Heart right ventricle (tissue), 16 donors: ENCODE results near the gene GLIPR1. TPM values are rescaled to one million over a fixed set of nuclear protein-coding genes. Genes with fewer than 3 reads are reported as not detected.
A peak's percentile ranks its signal among the peaks of the same experiment; 100 is the strongest.

Experiments
- ATAC-seq, 8 donors: fragments of 200-7000 bp; cut with Tn5 transposase; one replicate each; pipeline ENCODE4 v1.9.1; 2020; ENCODE audit warnings: mild to moderate bottlenecking in 8 of 8, moderate library complexity in 8 of 8, moderate number of reproducible peaks in 1 of 8
- DNase-seq, 2 donors: peaks; one replicate each; pipeline ENCODE4 v3.0.0-alpha.2; 2020
- H3K27ac ChIP-seq, 10 donors: fragments of 200-600 bp; sonication (generic) in 2 of 10; one replicate each; pipeline versions ENCODE4 v1.5.0 to v1.8.0; 2020 to 2022; ENCODE audit warnings: mild to moderate bottlenecking in 3 of 10
- H3K27me3 ChIP-seq, 7 donors: fragments of 200-600 bp; one replicate each; pipeline ENCODE4 v1.8.0; 2021 to 2022; ENCODE audit warnings: mild to moderate bottlenecking in 2 of 7
- H3K36me3 ChIP-seq, 9 donors: fragments of 200-600 bp; sonication (generic) in 1 of 9; one replicate each; pipeline versions ENCODE4 v1.5.0 to v1.8.0; 2020 to 2022; ENCODE audit warnings: mild to moderate bottlenecking in 2 of 9
- H3K4me1 ChIP-seq, 9 donors: fragments of 200-600 bp; sonication (generic) in 1 of 9; one replicate each; pipeline versions ENCODE4 v1.5.0 to v1.8.0; 2020 to 2022; ENCODE audit warnings: mild to moderate bottlenecking in 4 of 9
- H3K4me3 ChIP-seq, 10 donors: fragments of 200-600 bp; sonication (generic) in 2 of 10; one replicate each; pipeline versions ENCODE4 v1.5.0 to v1.8.0; 2020 to 2022; ENCODE audit warnings: mild to moderate bottlenecking in 7 of 10, moderate library complexity in 2 of 10
- H3K9me3 ChIP-seq, 11 donors: fragments of 200-600 bp in 10 of 11; sonication (generic) in 2 of 11; one replicate each; pipeline versions ENCODE4 v1.5.0 to v1.8.0; 2013 to 2022; ENCODE audit warnings: mild to moderate bottlenecking in 2 of 11, control low read depth in 1 of 11, moderate library complexity in 1 of 11
- CTCF ChIP-seq, 9 donors: fragments of 200-600 bp; sonication (generic) in 2 of 9; IDR thresholded peaks; one replicate each; pipeline versions ENCODE4 v1.5.0 to v1.8.0; 2021 to 2022; ENCODE audit warnings: antibody characterized with exemption in 9 of 9, mild to moderate bottlenecking in 5 of 9, moderate library complexity in 1 of 9
- WGBS, 2 donors: extraction: QIAGEN DNeasy Blood & Tissue Kit; methylation state at CpG; one replicate each; pipeline ENCODE4 v1.1.7; 2013; ENCODE audit warnings: inconsistent platforms in 1 of 2; 5-methylcytosine and 5-hydroxymethylcytosine counted together
- intact Hi-C, 10 donors: fragments of 100-400 bp; cut with DNase I; formaldehyde crosslinking; loops; one replicate each; pipeline versions ENCODE4 v1.11.1 to v1.14.2; 2022
- polyA plus RNA-seq, 2 donors: library from polyadenylated mRNA; stranded (reverse); fragments of 200-250 nt; gene quantifications; one replicate each; pipeline ENCODE4 v1.2.3, GENCODE V29; 2013
- total RNA-seq, 10 donors: library from RNA; stranded (reverse); fragmentation: NEBNext Ultra II Directional in 3 of 10; extraction: Animal tissue kit (Norgen Biotek cat#: 25700) in 3 of 10; gene quantifications; one replicate each; pipeline versions ENCODE4 v1.2.1 to v1.2.4, GENCODE V29; 2021 to 2023
- donor health status: Arrhythmogenic right ventricular cardiomyopathy.
- donor health status: ischemic (EF 13 %, LVEDD 7.1; RV severe dilation, severe dysfunction).
- donor health status: healthy with polysubstance abuse.
- donor health status: DM: no; HTN: yes; CAD: no.
- donor health status: DM: no; HTN: no; CAD: no.
- donor health status: ischemic (EF 25% LVEDD 6.9; RV normal size, moderate dysfunction).
- donor health status: ischemic (EF 25% LVEDD 5.7; RV mildly dilated, moderate dysfunction).
- donor health status: healthy.
- donor health status: DM: yes; HTN: yes; CAD: no.
- donor health status: Ischemic cardiomyopathy.
- donor health status: ischemic (EF 35%, LVEDD 5.7; RV mildly dilated, moderate dysfunction).
- donor health status: nonischemic (EF 11% LVEDD 7.7; RV severe dilation, severe dysfunction).
- donor health status: DM: yes; HTN: yes; CAD: no.
- donor health status: PGD.
- donor health status: ischemic (EF 29% LVEDD 5.4; RV normal size, mild dysfunction).
- donor health status: nonischemic (EF 23%, LVEDD 6.1; RV moderate dilation, normal function).

The GLIPR1 gene
- total and polyA plus RNA-seq, 12 donors: 2.0 to 25.6 (median 4.6) TPM

GRCh38 chr12:75487308-75487707, 6.8 kb downstream of the GLIPR1 start:
- Histone ChIP-seq H3K36me3 (peaks cover 0 to 56% (median 0%) of the 10 kb centered on the region in 9 donors), H3K4me1 (peaks cover 0 to 61% (median 0%) of the 10 kb centered on the region in 9 donors), H3K4me3 (no peak overlapping the region), H3K9me3 (no peaks in the 10 kb centered on the region), H3K27me3 (no peaks in the 10 kb centered on the region), H3K27ac (no peak overlapping the region)
- 91 to 96% methylated on average over 4 of the region's 4 CpGs for WGBS, 2 donors
- intact Hi-C loops: loop anchor here in 4 of 10 donors (10.0 kb wide), 3 partner anchors 93 to 793 kb away; partner anchors contain the start of genes CAPS2 (in 2 of the 4), GLIPR1L1 (in 2 of the 4) and GLIPR1L2 (in 2 of the 4)
- no peak for DNase-seq
- ATAC-seq: no peak
- no peak for TF ChIP-seq CTCF (IDR thresholded peaks at IDR 0.05)

GRCh38 chr12:75488553-75488952, 8.0 kb downstream of the GLIPR1 start:
- peaks cover 0 to 54% (median 0%) of the 10 kb centered on the region in 9 donors for H3K4me1 ChIP-seq
- intact Hi-C loops: loop anchor here in 4 of 10 donors (10.0 kb wide), 3 partner anchors 94 to 794 kb away; partner anchors contain the start of genes CAPS2 (in 2 of the 4), GLIPR1L1 (in 2 of the 4) and GLIPR1L2 (in 2 of the 4)
- H3K36me3 ChIP-seq: peaks cover 0 to 69% (median 0%) of the 10 kb centered on the region in 9 donors

GRCh38 chr12:75489187-75489586, 8.6 kb downstream of the GLIPR1 start:
- Histone ChIP-seq H3K36me3 (peaks cover 0 to 75% (median 0%) of the 10 kb centered on the region in 9 donors), H3K27me3 (no peaks in the 10 kb centered on the region), H3K9me3 (no peaks in the 10 kb centered on the region), H3K4me1 (peaks cover 0 to 47% (median 0%) of the 10 kb centered on the region in 9 donors), H3K4me3 (no peak overlapping the region), H3K27ac (no peak overlapping the region)
- no peak for TF ChIP-seq CTCF (IDR thresholded peaks at IDR 0.05)
- no peak for DNase-seq
- 94 to 97% methylated on average over 2 of the region's 2 CpGs for WGBS, 2 donors
- intact Hi-C loops: loop anchor here in 4 of 10 donors (10.0 kb wide), 3 partner anchors 94 to 794 kb away; partner anchors contain the start of genes CAPS2 (in 2 of the 4), GLIPR1L1 (in 2 of the 4) and GLIPR1L2 (in 2 of the 4)
- ATAC-seq: no peak

More at GRCh38 chr12:75488553-75488952, 8.0 kb downstream of the GLIPR1 start:
- no peak overlapping the region for H3K27ac ChIP-seq
- H3K4me3 ChIP-seq: no peak overlapping the region
- no peaks in the 10 kb centered on the region for H3K27me3 ChIP-seq
- peak in 7 of 9 donors; percentile 18 to 49 (median 39) for TF ChIP-seq CTCF (IDR thresholded peaks at IDR 0.05)
- no peaks in the 10 kb centered on the region for H3K9me3 ChIP-seq
- DNase-seq (no peak), ATAC-seq (peak in 4 of 8 donors; percentile 26 to 70 (median 64))

GRCh38 chr12:75489613-75490210, 9.2 kb downstream of the GLIPR1 start:
- no peak overlapping the region for H3K27ac ChIP-seq
- no peak overlapping the region for H3K4me3 ChIP-seq
- intact Hi-C loops: loop anchor here in 4 of 10 donors (10.0 kb wide), 3 partner anchors 95 to 795 kb away; partner anchors contain the start of genes CAPS2 (in 2 of the 4), GLIPR1L1 (in 2 of the 4) and GLIPR1L2 (in 2 of the 4)
- no peak for DNase-seq
- WGBS, 2 donors: 55 to 61% methylated on average over 7 of the region's 7 CpGs
- peaks cover 0 to 42% (median 0%) of the 10 kb centered on the region in 9 donors for H3K4me1 ChIP-seq
- H3K27me3 ChIP-seq: no peaks in the 10 kb centered on the region
- no peaks in the 10 kb centered on the region for H3K9me3 ChIP-seq
- no peak for ATAC-seq
- peaks cover 0 to 80% (median 0%) of the 10 kb centered on the region in 9 donors for H3K36me3 ChIP-seq
- no peak for TF ChIP-seq CTCF (IDR thresholded peaks at IDR 0.05)
